ENCODE results near the gene BCL7A. TPM values are rescaled to one million over a fixed set of nuclear protein-coding genes. Genes with fewer than 3 reads are reported as not detected.

BCL7A gene
- total RNA-seq, 4 donors from 2014 or later: 4.7 to 8.5 (median 5.6) TPM

GRCh38 chr12:121992059-121992879, 29.4 kb upstream of the BCL7A start:
- Histone ChIP-seq H3K27ac (no peak overlapping the region), H3K36me3 (no peaks in the 10 kb centered on the region), H3K4me1 (no peaks in the 10 kb centered on the region), H3K27me3 (no peaks in the 10 kb centered on the region), H3K9me3 (no peaks in the 10 kb centered on the region), H3K4me3 (no peak overlapping the region)
- WGBS, 2 donors (ENCODE audit: low coverage in 1 of 2): 68 to 92% methylated on average over 11 to 20 of the region's 21 CpGs
- TF ChIP-seq POLR2AphosphoS5 (IDR thresholded peaks at IDR 0.05) (no peak), CTCF (IDR thresholded peaks at IDR 0.05) (no peak), POLR2A (IDR thresholded peaks at IDR 0.05) (no peak), EP300 (IDR thresholded peaks at IDR 0.05) (no peak)
- no peak for ATAC-seq

GRCh38 chr12:121996050-121996944, 25.4 kb upstream of the BCL7A start:
- H3K4me3 ChIP-seq: no peak overlapping the region
- no peaks in the 10 kb centered on the region for H3K4me1 ChIP-seq
- whole genome bisulfite sequencing, 2 donors (ENCODE audit: low coverage in 1 of 2): 51 to 71% methylated on average over 9 of the region's 9 CpGs
- H3K27ac ChIP-seq: no peak overlapping the region
- H3K36me3 ChIP-seq: no peaks in the 10 kb centered on the region
- ATAC-seq: no peak
- H3K9me3 ChIP-seq: peaks cover 0 to 7% (median 0%) of the 10 kb centered on the region in 3 donors
- H3K27me3 ChIP-seq: no peaks in the 10 kb centered on the region
- TF ChIP-seq CTCF (IDR thresholded peaks at IDR 0.05) (no peak), EP300 (IDR thresholded peaks at IDR 0.05) (no peak), POLR2AphosphoS5 (IDR thresholded peaks at IDR 0.05) (no peak), POLR2A (IDR thresholded peaks at IDR 0.05) (no peak)

GRCh38 chr12:121996945-121997612, 24.6 kb upstream of the BCL7A start:
- peaks cover 0 to 7% (median 0%) of the 10 kb centered on the region in 3 donors for H3K9me3 ChIP-seq
- 80 to 90% methylated on average over 7 to 13 of the region's 13 CpGs for WGBS, 2 donors (ENCODE audit: low coverage in 1 of 2)
- ATAC-seq: no peak

More at GRCh38 chr12:121996945-121997612, 24.6 kb upstream of the BCL7A start:
- Histone ChIP-seq H3K4me3 (no peak overlapping the region), H3K4me1 (no peaks in the 10 kb centered on the region), H3K27ac (no peak overlapping the region), H3K27me3 (no peaks in the 10 kb centered on the region), H3K36me3 (no peaks in the 10 kb centered on the region)
- no peak for TF ChIP-seq CTCF (IDR thresholded peaks at IDR 0.05)
- TF ChIP-seq POLR2A (IDR thresholded peaks at IDR 0.05): no peak
- no peak for TF ChIP-seq POLR2AphosphoS5 (IDR thresholded peaks at IDR 0.05)
- no peak for TF ChIP-seq EP300 (IDR thresholded peaks at IDR 0.05)

Measured in gastroesophageal sphincter (tissue), 4 donors.